ENCODE data around the gene SEMA3G.

Gene SEMA3G

DNA sequence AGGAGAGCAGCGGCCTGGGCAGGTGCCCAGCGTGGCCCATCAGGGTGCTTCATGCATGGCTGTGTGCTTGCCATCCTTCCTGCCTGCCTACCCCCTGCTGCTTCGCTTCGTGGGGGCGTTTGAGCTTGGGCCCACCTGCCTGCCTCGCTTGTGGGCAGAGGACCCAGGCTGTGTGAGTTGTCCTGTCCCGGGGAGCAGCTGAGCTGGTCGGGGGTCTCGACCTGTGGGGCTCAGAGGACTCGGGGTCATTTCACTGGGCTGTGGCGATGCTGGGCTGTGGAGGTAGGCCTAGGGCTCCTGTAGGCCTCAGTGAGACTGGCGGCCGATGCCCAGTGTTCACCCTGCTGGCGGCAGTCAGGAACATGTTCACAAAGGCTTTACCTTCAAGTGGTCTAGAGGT, 38.2 kb upstream of the SEMA3G start:
- TF ChIP-seq, protein P1, sequence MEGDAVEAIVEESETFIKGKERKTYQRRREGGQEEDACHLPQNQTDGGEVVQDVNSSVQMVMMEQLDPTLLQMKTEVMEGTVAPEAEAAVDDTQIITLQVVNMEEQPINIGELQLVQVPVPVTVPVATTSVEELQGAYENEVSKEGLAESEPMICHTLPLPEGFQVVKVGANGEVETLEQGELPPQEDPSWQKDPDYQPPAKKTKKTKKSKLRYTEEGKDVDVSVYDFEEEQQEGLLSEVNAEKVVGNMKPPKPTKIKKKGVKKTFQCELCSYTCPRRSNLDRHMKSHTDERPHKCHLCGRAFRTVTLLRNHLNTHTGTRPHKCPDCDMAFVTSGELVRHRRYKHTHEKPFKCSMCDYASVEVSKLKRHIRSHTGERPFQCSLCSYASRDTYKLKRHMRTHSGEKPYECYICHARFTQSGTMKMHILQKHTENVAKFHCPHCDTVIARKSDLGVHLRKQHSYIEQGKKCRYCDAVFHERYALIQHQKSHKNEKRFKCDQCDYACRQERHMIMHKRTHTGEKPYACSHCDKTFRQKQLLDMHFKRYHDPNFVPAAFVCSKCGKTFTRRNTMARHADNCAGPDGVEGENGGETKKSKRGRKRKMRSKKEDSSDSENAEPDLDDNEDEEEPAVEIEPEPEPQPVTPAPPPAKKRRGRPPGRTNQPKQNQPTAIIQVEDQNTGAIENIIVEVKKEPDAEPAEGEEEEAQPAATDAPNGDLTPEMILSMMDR (IDR thresholded peaks at IDR 0.05; ENCODE audit: insufficient read depth, missing control alignments) = no peak
- FAIRE-seq (no peak), DNase-seq (ENCODE audit: insufficient read length, low spot score) (no peak)

DNA sequence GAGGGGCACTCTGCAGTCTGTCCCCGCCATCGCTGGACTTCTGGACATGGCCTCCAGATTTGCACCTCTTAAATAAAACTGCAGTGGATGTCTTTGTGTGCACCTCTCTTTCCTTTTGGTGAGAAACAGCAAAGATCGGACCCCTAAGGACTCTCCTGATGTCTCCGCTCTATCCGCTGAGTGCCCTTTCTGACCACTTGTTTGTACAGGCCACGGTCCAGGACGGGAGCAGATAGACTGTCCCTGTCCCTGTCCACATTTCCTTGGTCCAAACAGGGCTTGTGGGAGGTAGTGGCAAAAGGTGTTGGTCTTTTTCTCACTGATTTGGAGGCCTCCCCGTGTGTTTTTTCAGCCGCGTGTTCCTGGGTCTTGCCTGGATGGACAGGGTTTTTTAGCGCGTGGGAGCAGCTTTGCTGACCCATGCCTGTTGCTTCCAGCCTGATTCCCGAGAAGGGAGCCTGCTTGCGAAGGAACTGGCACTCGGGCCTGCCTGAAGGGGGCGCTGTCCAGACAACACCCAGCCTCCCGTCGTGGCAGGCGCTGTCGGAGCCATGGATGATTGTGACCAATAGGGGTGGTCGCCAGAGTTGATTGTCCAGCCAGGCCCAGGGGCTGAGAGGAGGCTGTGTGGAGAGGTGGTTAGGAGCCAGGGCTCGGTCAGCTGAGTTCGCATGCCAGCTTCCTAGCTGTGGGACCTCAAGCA, 37.1 kb upstream of the SEMA3G start:
- DNase-seq (ENCODE audit: insufficient read length, low spot score) (no peak), FAIRE-seq (no peak)
- TF ChIP-seq, protein P1 (IDR thresholded peaks at IDR 0.05; ENCODE audit: insufficient read depth, missing control alignments) = peak; percentile 43

DNA sequence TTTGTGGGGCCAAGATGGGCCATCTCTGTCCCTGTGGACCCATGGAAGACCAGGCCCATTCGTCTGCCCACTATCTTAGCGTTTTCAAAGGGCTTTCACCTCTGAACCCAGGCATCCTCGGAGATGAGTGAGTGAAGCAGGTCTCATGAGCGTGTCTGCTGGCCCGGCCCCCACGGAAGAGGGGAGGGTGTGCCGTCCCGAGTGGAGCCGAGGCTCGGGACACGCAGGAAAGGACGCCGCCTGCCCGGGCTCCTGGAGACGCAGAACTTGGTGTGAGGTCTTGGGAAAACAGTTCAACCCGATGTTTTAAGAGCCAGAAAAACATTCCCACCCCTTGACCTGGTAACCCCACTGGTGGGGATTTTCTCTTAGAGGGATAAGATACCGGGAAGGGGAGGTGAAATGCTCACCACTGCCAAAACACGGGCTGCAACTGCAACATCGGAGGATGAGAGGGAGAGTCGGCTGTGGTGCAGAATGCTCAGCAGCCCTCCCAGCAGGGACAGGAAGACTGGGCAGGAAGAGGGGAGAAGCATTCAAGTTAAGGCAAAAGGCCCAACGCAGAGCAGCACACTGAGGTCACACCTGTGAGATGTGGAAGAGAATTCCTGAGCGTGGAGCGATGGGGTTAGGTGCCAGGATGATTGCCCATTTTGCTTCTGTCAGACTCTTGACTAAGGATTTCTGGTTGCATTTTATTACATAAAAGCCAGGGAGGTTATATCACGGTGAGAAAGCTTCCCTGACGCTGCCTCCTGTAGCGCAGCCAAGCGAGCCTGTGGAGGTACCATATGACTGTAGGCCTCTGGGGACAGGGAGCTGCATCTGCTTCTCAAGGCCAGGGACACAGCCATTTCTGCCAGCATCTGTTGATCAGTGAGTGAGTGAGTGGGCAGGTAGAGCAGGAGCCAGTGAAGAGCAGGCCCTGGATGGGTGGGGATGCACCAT, 36.1 kb upstream of the SEMA3G start:
- TF ChIP-seq, protein P1 (IDR thresholded peaks at IDR 0.05; ENCODE audit: insufficient read depth, missing control alignments) = no peak
- FAIRE-seq (no peak), DNase-seq (ENCODE audit: insufficient read length, low spot score) (no peak)

DNA sequence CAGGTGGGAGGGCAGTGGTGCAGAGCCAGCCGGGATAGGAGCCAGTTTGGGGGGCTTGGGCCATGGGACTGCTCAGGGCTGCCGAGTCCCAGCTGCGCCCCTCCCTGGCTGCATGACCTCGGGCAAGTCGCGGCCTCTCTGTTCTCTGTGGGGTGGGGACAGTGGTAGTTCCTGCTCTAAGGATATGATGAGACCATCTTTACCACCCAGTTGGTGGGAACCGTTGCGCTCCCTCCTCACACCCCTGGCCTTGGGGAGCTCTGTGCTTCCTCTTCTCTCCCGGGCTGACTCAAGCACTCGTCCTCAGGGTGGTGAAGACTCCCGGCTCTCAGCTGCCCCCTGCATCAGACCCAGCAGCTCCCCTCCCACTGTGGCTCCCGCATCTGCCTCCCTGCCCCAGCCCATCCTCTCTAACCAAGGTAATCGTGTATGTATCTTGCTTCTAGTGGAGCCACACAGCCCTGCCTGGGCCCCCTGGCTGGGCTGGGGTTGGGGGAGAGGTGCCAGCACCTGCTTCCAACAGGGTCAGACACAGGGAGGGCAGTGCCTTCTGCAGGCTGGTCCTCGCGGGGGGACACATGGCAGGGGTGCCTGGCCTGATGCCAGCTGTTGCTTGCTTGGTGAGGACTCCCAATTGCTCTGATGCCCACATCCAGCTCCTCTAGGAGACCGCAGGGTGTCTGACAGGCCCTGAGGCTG, 35.1 kb upstream of the SEMA3G start:
- TF ChIP-seq, protein P1 (IDR thresholded peaks at IDR 0.05; ENCODE audit: insufficient read depth, missing control alignments) = no peak
- DNase-seq (ENCODE audit: insufficient read length, low spot score) (no peak), FAIRE-seq (no peak)

DNA sequence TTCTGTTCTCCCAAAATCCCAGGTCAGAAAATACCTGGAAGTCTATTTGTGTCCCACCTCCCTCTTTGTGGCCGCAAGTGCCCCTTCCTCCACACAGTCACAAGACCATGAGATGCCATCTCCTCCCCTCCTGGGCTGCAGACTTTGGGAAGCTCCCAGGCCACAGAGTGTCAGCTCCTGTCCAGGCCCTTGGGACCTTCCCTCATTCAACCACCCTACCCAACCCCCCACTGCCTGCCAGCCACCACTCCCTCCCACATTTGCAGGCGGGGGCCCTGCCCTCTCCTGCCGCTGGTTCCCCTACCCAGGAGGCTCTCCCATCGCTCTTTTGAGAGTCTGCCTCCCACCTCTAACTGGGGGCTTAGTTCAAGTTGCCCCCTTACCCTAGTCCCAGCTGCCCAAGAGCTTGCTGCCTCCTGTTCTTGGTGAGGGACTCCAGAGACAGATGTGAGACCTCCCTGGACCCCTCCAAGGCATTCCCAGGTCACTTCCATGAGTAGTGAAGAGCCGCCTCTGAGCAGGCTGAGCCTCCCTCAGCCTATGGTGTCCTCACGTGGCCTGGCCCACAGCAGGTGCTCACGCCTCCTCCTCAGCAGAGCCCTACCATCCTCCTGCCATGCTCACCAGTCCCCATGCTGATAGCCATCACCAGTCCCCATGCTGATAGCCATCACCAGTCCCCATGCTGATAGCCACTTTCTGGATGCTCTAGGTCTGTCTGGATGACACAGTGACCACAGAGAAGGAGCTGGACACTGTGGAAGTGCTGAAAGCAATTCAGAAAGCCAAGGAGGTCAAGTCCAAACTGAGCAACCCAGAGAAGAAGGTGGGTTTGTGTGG, 34.4 kb upstream of the SEMA3G start:
- FAIRE-seq = no peak
- TF ChIP-seq, protein P1 (IDR thresholded peaks at IDR 0.05; ENCODE audit: insufficient read depth, missing control alignments) = no peak
- no peak for DNase-seq (ENCODE audit: insufficient read length, low spot score)

DNA sequence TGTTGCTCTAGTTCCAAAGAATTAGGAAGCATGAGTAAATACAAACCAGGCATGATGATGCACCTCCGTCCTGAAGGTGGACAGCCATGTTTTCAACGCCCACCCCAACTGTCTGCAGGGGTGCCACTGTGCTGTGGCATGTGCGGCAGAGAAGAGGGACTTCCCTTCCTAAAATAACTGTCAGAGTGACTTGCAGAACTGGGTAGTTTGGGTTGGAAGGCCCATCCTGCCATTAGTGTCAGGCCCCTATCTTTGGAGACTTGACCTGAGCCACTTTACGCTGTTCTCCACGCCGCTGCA, 32.8 kb upstream of the SEMA3G start:
- no peak for DNase-seq (ENCODE audit: insufficient read length, low spot score)
- FAIRE-seq = no peak
- TF ChIP-seq, protein P1 (IDR thresholded peaks at IDR 0.05; ENCODE audit: insufficient read depth, missing control alignments) = no peak
